Cardiac muscle cell (in vitro differentiated cells and primary cell): ENCODE measurements around the gene GTPBP1. TPM values are rescaled to one million over a fixed set of nuclear protein-coding genes. Genes with fewer than 3 reads are reported as not detected.

Experiments used
- DNase-seq, 2 donors: peaks; one replicate each; pipeline versions ENCODE4 v3.0.0 to v3.0.0-alpha.2; 2010 to 2017; ENCODE audit warnings: low read depth in 1 of 2, low spot score in 1 of 2
- H3K27ac ChIP-seq: fragments of 200-600 bp; sonication (generic); 2 replicates; pipeline ENCODE4 v1.5.1; 2016
- H3K27me3 ChIP-seq: fragments of 200-600 bp; sonication (generic); 2 replicates; pipeline ENCODE4 v1.6.0; 2016; ENCODE audit warnings: control low read depth
- H3K36me3 ChIP-seq: fragments of 200-600 bp; sonication (generic); 2 replicates; pipeline ENCODE4 v1.5.1; 2016; ENCODE audit warnings: control low read depth
- H3K4me1 ChIP-seq: fragments of 200-600 bp; sonication (generic); 2 replicates; pipeline ENCODE4 v1.8.1; 2017; ENCODE audit warnings: low read depth, mild to moderate bottlenecking, mixed run types
- H3K4me3 ChIP-seq: fragments of 200-600 bp; sonication (generic); 2 replicates; pipeline ENCODE4 v1.5.1; 2016; ENCODE audit warnings: mild to moderate bottlenecking
- H3K9me3 ChIP-seq: fragments of 200-600 bp; sonication (generic); 2 replicates; pipeline ENCODE4 v1.5.1; 2017; ENCODE audit warnings: low read depth, mild to moderate bottlenecking, control low read depth
- polyA plus RNA-seq: library from polyadenylated mRNA; unstranded; fragments of >200 nt; fragmentation: Nextera tagmentation; extraction: Ambion mirVana; gene quantifications from 2 replicates; pipeline ENCODE4 v1.2.1, GENCODE V29; 2016
- total RNA-seq: library from RNA; depleted of rRNA; stranded (reverse); fragments of >200 nt; gene quantifications from 2 replicates; pipeline ENCODE4 v1.2.3, GENCODE V29; 2016
- TF ChIP-seq, protein P1 (sequence below): IDR thresholded peaks from 2 replicates; pipeline ENCODE4 v1.5.1; 2012; ENCODE audit warnings: low read depth, mild to moderate bottlenecking, low read length

The GTPBP1 gene
- total and polyA plus RNA-seq, 2 experiments from 2014 or later = 49.8 to 92.2 TPM

- TF ChIP-seq, protein P1, sequence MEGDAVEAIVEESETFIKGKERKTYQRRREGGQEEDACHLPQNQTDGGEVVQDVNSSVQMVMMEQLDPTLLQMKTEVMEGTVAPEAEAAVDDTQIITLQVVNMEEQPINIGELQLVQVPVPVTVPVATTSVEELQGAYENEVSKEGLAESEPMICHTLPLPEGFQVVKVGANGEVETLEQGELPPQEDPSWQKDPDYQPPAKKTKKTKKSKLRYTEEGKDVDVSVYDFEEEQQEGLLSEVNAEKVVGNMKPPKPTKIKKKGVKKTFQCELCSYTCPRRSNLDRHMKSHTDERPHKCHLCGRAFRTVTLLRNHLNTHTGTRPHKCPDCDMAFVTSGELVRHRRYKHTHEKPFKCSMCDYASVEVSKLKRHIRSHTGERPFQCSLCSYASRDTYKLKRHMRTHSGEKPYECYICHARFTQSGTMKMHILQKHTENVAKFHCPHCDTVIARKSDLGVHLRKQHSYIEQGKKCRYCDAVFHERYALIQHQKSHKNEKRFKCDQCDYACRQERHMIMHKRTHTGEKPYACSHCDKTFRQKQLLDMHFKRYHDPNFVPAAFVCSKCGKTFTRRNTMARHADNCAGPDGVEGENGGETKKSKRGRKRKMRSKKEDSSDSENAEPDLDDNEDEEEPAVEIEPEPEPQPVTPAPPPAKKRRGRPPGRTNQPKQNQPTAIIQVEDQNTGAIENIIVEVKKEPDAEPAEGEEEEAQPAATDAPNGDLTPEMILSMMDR = no peak
- Histone ChIP-seq H3K9me3 (no peaks in the 10 kb centered on the region), H3K4me1 (peaks cover 3% of the 10 kb centered on the region), H3K27me3 (no peaks in the 10 kb centered on the region), H3K4me3 (no peak overlapping the region), H3K27ac (no peak overlapping the region), H3K36me3 (peaks cover 10% of the 10 kb centered on the region)
- DNase-seq = no peak
These were observed 29.9 kb upstream of the GTPBP1 start for GRCh38 chr22:38675833-38676232.

- H3K36me3 ChIP-seq = peaks cover 6% of the 10 kb centered on the region
- peak within 1 kb of the TSS; percentile 56 for H3K27ac ChIP-seq
- peak; percentile 90 to 93 for DNase-seq
- H3K4me1 ChIP-seq = peaks cover 4% of the 10 kb centered on the region
- no peaks in the 10 kb centered on the region for H3K9me3 ChIP-seq
- no peaks in the 10 kb centered on the region for H3K27me3 ChIP-seq
- TF ChIP-seq, protein P1 = peak; percentile 68
- H3K4me3 ChIP-seq = peak within 1 kb of the TSS; percentile 76
These were observed 24.0 kb upstream of the GTPBP1 start, which contains the start of gene TOMM22 for GRCh38 chr22:38681582-38682335. Gene TOMM22, plus strand, starts transcription at chr22:38681957. Its CDS starts 22 bp downstream, at chr22:38681979.

GRCh38 chr22:38684895-38685294 is 20.8 kb upstream of the GTPBP1 start:
- H3K27me3 ChIP-seq = no peaks in the 10 kb centered on the region
- no peak overlapping the region for H3K27ac ChIP-seq
- no peaks in the 10 kb centered on the region for H3K9me3 ChIP-seq
- TF ChIP-seq, protein P1 = no peak
- H3K4me1 ChIP-seq = peaks cover 4% of the 10 kb centered on the region
- H3K4me3 ChIP-seq = no peak overlapping the region
- no peak for DNase-seq
- H3K36me3 ChIP-seq = peaks cover 24% of the 10 kb centered on the region

DNA sequence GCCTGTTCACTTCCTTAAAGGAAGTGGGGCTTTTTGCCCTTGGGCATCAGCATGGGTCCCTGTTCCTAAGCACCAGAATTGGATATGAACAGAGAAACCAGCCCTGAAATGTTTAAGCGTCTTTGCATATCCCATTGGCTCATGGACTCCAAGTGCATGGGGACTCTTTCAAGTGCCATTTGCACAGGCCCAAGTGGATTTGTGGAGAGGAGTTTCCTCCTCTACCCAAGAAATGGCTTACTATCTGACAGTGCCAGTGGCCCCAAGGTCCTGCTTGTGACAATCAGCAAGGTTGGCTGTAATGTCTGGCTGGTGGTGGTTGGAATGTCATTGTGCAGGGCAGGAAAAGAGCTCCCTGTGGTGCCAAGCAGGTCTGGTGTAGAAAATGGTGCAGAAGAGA is 20.0 kb upstream of the GTPBP1 start:
- Histone ChIP-seq H3K4me1 (peaks cover 4% of the 10 kb centered on the region), H3K9me3 (no peaks in the 10 kb centered on the region), H3K27ac (no peak overlapping the region), H3K36me3 (peaks cover 24% of the 10 kb centered on the region), H3K4me3 (no peak overlapping the region), H3K27me3 (no peaks in the 10 kb centered on the region)
- TF ChIP-seq, protein P1 = no peak
- no peak for DNase-seq

GRCh38 chr22:38689651-38690050 is 16.1 kb upstream of the GTPBP1 start:
- Histone ChIP-seq H3K36me3 (peaks cover 26% of the 10 kb centered on the region), H3K4me3 (no peak overlapping the region), H3K27me3 (no peaks in the 10 kb centered on the region), H3K4me1 (no peaks in the 10 kb centered on the region), H3K27ac (no peak overlapping the region), H3K9me3 (no peaks in the 10 kb centered on the region)
- DNase-seq = no peak
- TF ChIP-seq, protein P1 = no peak
